OCI-M2 (cell line): ENCODE results near the gene WDR7.
A peak's percentile ranks its signal among the peaks of the same experiment; 100 is the strongest.

ENCODE experiments used
- DNase-seq: peaks from one replicate; lab custom pipeline; 2025; ENCODE audit not compliant: unreplicated experiment; lab: John Stamatoyannopoulos, UW

Gene WDR7

DNA sequence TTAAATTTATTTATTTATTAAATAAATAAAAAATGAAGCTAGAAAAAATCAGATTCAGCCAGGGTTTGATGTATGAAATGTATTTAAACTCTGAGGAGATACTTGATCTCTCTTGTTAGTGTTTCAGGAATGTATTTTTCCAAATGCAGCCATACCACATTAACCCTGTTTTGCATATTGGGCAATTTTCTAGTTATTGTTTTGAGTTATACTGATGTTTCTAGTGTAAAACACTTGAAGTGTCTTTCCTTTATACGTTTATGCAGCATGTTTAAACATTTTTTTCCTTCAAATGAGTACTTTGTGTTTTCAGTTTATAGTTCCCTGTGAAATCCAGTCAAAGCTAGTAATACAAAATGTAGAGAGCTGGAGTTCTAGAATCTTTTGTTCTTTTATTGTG is 69.9 kb downstream of the WDR7 start:
- DNase-seq, result no peak

- DNase-seq, result no peak
Observed at GRCh38 chr18:56721491-56721890, 70.3 kb downstream of the WDR7 start.

DNA sequence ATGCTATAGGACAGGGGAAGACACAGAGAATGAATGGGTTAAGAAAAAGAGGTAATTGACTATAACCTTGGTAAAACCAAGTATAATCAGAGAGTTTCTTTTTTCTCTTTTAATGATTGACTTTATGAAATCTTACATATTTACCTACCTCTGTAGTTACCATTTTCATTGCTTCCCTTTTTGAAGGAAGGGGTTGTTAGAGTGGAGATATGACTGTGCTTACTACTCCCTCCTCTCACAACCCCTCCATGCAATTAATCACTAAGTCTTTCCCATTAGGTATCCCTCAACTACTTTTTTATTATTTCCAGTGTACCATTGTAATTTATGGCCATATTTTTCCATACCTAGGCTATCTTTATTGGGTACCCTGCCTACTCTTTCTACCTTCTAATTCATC is 71.4 kb downstream of the WDR7 start:
- DNase-seq, result no peak

GRCh38 chr18:56723068-56723467 is 71.9 kb downstream of the WDR7 start:
- DNase-seq, result no peak

DNA sequence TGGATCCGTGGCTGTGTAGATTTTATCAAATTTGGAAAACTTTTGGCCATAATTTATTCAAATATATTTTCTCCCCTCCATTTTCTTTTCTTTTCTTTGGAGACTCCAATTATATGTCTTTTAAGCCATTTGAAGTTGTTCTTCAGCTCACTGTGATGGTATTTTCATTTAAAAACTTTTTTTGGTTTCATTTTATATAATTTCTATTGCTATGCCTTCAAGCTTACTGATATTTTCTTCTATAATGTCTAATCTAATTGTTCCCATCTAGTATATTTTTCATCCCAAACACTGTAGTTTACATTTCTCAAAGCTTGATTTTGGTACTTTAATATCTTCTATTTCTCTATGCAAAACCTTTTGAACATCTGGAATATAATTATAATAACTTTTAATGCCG is 72.5 kb downstream of the WDR7 start:
- no peak for DNase-seq

DNA sequence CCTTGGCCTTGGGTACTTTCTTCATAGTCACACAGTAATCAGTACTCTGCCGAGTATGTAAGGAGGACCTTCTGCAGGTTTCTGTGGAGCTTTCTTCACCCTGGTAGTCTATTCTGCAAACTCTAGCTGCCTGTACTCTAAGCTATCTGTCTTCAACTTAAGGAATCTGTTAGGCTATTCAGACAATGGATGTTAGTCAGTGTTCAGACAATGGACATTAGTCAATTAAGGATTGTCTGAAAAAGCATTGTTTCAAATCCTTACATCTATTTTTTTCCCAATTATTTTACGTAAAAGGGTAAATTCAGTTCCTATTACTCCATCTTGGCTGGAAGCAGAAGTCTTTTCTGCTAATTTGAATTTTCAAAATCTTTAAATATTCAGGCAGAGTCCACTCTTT is 75.7 kb downstream of the WDR7 start:
- no peak for DNase-seq

DNA sequence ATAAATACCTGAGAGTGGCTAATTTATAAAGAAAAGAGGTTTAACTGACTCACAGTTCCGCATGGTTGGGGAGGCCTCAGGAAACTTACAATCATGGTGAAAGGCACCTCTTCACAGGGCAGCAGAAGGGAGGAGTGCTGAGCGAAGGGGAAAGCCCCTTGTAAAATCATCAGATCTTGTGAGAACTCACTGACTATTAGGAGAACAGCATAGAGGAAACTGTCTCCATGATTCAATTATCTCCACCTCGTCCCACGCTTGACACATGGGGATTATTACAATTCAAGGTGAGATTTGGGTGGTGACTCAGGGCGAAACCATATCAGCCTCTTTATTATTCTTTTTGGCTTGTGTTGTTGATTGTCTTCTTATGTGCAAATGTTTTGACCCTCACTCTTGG is 76.2 kb downstream of the WDR7 start:
- no peak for DNase-seq

GRCh38 chr18:56728741-56729140 is 77.6 kb downstream of the WDR7 start:
- DNase-seq, result no peak

DNA sequence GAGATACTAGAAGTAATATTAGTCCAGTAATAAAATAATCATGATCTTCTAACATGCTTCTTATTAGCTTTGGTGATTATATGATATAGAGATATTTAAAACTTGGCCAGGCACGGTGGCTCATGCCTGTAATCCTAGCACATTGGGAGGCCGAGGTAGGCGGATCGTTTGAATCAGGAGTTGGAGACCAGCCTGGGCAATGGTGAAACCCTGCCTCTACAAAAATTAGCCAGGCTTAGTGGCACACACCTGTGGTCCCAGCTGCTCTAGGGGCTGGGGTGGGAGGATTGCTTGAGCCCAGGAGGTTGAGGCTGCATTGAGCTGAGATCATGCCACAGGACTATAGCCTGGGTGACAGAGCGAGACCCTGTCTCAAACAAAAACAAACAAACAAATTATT is 87.0 kb downstream of the WDR7 start:
- no peak for DNase-seq

DNA sequence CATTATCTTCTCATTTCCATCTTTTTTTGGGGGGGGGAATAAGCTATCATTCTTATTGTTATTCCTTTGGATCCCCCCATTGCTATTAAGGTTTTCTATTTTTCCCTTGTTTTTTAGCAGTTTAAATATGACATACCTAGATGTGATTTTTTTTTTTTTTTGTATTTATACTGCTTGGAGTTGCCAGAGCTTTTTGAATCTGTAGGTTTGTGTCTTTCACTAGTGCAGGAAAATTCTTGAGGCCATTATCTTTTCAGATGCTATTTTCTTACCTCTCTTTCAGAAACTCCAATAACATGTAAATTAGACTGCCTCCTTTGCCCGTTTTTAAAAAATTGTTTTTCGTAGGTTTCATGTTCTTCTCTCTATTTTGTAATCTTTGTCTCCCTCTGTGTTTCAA is 88.6 kb downstream of the WDR7 start:
- no peak for DNase-seq

DNA sequence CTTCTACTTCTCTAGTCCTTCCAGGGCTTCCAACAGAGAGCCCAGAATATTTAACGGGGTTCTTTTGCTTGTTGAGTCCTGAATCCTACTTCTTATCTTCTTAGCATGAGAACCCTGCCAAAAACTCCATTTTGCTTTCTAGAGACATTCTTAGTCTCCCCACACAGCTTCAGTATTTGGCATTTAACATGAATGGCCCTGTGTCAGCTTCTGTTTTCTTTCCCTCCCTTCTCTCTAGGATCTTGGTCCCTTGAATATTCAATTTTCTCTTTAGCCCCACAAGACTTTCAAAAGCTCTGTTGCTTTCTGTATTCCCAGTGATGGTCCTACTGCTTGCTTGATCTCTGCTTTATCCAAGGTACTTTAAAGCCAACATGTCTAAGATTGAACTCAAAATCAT is 89.5 kb downstream of the WDR7 start:
- DNase-seq, result no peak

DNA sequence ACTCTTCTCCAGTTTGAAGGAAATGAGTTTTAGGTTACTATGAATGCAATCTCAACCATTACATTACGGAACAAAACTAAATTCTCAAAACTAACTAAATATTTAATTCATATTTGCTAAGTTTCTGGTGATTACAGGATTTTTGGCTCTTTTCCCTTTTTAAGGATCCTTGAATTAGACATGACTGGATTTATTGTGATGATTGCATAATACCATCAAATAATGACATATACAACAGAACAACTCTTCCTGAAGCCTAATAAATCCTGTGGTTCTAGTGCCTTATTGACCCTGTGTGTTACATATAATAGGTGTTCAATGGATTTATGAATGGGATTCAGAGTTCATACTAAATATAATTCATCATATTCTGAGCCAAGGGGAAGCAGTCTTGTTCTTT is 90.5 kb downstream of the WDR7 start:
- DNase-seq, result no peak

GRCh38 chr18:56743115-56743514 is 92.0 kb downstream of the WDR7 start:
- no peak for DNase-seq

DNA sequence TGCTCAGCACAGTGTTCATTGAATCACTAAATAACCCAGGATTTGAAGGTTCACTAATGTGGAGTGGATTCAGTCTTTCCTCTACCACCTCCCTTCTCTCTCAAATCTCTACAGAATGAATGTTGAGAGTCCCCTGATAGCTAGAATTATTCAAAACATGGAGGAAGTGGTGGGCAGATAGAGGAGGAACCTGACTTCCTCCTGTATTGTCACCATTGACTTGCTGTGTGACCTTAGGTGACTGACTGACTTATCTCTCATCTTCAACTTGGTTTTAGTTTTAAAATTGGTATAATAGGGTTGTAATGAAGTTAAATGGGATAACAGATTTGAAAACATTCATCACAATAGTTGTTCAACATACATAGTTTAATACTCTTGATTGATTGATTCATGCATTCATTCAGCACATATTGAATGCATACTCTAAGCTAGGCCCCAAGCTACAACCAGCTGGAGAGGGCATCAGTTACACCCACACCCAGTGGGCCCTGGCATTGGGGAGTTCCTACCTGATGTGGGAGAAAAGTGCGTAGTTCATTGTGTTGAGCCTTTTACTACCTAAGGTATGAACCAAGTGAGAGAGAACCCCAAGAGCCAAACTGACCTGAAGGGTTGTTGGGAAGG is 96.0 kb downstream of the WDR7 start:
- no peak for DNase-seq

DNA sequence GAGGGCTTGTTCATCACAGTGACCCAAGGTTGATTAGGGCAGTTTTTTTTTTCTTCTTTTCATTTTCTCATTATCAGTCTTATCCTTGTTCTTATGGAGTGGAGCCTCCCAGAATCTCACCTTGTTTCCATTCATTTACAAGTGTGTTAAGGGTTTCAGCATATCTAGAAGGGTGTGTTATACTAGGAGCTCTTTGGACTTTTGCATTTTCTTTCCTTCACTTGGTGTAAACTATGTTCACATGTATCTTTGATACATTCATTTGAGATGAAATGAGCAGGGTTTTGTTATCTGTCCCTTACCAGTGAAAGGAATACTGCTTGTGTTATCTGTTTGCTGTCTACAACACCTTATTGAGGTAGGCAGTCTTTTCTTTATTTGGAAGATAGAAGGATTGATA is 96.7 kb downstream of the WDR7 start:
- DNase-seq, result no peak

GRCh38 chr18:56748698-56749268 is 97.6 kb downstream of the WDR7 start:
- peak; percentile 25 for DNase-seq

DNA sequence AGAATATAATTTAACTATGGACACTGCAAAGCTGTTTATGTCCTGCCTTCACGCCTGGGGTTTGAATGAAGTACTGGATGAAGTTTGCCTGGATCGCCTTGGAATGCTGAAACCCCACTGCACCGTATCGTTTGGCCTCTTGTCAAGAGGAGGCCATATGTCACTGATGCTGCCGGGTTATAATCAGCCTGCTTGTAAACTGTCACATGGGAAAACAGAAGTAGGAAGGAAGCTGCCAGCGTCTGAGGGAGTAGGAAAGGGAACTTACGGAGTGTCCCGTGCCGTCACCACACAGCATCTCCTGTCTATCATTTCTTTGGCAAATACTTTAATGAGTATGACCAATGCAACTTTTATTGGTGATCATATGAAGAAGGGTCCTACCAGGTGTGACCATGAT is 105.8 kb downstream of the WDR7 start:
- DNase-seq, result no peak

- DNase-seq, result no peak
Observed at GRCh38 chr18:56770097-56770496, 118.9 kb downstream of the WDR7 start.

GRCh38 chr18:56770873-56771272 is 119.7 kb downstream of the WDR7 start:
- no peak for DNase-seq

DNA sequence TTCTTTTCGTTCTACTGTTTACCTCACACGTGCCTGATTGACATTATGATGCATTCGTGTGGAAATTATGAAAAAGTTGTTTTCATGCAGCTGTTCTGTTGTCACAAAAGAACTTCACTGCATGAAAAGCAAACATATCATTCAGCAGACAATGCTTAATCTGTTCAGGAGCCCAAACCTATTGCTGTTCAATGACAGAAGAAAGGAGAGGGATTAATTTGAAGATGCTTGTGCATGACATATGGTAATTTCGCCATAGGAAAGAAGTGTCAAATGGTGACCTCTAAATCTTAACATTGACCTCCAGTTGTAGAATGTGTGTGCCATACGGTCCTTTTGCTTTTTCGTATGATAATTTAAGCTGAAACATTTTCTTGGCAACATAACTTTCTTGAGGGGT is 124.5 kb downstream of the WDR7 start:
- DNase-seq, result no peak

DNA sequence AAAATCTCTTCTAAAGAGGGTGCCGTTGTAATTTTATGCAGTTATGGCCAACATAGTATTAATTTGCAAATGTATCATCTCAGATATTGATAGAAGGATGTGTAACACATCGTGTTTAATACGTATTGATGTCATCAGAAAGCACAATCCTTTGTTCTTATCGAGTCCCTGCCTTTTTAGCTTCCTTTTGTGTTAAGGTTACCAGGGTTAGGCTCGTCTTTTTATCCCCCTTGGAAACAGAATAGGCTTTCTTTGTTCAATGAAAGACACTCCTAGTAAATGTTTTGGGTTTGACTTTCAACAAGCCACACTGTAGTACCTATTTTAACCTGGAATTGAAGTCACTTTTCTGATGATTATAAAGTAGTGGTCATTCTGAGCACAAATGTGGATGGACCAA is 136.2 kb downstream of the WDR7 start:
- DNase-seq, result no peak

DNA sequence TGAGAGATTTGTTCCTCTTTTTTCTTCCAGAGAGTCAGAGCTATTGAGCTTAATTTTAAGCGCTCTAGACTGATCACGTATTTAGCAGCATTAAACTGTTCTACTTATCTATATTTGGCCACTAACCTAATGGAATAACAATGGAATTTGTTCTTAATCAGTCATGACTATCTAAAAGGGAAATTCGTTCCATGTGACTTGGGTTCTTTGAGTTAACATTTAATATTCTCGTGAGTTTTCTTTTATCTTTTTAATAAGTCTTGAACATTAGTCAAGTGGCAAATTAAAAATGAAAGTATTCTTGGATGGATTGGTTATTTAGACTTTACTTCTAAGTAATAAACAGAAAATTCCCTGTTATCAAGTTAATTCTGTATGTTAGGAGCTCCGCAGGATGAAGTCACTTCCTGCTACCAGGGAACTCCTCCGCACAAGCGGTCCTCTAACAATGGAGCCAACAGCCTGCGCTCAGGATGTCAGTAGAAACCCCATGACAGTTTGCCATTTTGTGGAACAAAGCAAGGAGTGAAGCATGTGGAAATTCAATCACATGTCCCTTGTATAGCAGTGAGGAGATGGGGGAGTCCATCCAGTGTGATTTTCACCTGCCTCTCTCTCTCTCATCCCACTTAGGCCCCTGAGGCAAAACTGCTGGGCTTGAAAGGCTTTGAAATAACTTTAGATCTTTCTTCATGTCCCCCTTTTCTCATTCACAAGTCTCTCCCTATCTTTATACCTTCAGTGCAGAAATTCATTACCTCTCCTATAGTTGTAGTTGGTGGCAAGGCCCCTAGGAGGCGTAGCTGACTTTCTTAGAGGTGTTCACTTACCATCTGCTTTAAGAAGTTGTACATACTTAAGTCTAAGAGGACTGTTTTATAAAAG is 138.1 kb downstream of the WDR7 start:
- DNase-seq, result no peak

- DNase-seq, result no peak
Observed at GRCh38 chr18:56789889-56790180, 138.7 kb downstream of the WDR7 start.
